Pericardium fibroblast (primary cell): Measurements from ENCODE around the gene TBX15. TPM values are rescaled to one million over a fixed set of nuclear protein-coding genes. Genes with fewer than 3 reads are reported as not detected.

Source experiments
- total RNA-seq: library from RNA; depleted of rRNA; stranded (reverse); fragments of >200 nt; gene quantifications from 2 replicates; pipeline ENCODE4 v1.2.3, GENCODE V29; 2015

Gene TBX15
- total RNA-seq = 1.1 and 3.3 TPM in 2 replicates

DNA sequence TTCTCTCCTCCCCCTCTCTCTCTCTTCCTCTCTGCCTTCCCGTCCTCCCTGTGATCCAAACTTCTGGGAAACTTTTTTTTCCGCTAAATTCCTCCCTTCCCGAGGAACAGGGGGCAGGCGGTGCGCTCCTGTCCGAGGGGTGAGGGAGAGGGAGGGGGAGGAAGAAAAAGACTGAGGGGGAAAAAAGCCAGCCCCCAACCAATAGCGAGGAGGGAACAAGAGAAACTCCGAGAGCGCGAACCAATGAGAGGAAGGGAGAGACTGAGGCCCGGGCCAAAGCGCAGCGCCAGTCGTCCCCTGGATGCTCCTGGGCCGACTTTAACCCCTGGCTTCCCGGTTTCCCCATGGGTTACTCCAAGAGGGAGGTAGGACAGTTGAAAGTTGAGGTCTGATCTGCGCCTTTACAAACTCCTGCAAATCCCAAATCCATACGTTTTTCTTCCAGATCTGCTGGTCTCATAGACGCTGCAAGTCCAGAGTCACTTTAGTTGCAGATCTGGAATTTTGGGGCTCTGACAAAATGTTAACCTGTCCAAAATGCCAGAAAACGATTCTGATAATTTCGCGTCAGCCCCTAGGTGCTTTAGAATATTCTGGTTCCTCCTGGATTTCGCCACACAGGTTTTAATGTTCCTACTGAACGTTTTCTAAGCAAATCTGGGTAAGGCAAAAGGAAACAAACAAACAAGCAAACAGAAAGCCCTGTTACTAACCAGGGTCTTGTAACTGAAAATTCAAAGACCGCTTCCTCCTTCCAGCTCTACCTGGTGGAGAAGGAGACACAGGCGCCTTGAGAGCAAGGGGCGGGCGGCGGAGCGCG, at the start of gene TBX15:
Gene TBX15 (minus strand): TSS at position 158 of the 820 bp plus-strand sequence. CDS start 548 bp downstream, outside the sequence.

Other genes starting within 250 kb of the TBX15 start
- 10.6 and 29.1 TPM in 2 replicates for gene WARS2, start 152.3 kb upstream of the TBX15 start, total RNA-seq